DMS153 treated with DMSO at 0.1 percent for 48 hours (cell line): ENCODE measurements around the gene FADS1.

Source experiments
- DNase-seq: peaks from one replicate; lab custom pipeline; 2025; ENCODE audit not compliant: unreplicated experiment; lab: John Stamatoyannopoulos, UW

Gene FADS1

GRCh38 chr11:61778357-61778886 is 38.4 kb downstream of the FADS1 start:
- DNase-seq = no peak

DNA sequence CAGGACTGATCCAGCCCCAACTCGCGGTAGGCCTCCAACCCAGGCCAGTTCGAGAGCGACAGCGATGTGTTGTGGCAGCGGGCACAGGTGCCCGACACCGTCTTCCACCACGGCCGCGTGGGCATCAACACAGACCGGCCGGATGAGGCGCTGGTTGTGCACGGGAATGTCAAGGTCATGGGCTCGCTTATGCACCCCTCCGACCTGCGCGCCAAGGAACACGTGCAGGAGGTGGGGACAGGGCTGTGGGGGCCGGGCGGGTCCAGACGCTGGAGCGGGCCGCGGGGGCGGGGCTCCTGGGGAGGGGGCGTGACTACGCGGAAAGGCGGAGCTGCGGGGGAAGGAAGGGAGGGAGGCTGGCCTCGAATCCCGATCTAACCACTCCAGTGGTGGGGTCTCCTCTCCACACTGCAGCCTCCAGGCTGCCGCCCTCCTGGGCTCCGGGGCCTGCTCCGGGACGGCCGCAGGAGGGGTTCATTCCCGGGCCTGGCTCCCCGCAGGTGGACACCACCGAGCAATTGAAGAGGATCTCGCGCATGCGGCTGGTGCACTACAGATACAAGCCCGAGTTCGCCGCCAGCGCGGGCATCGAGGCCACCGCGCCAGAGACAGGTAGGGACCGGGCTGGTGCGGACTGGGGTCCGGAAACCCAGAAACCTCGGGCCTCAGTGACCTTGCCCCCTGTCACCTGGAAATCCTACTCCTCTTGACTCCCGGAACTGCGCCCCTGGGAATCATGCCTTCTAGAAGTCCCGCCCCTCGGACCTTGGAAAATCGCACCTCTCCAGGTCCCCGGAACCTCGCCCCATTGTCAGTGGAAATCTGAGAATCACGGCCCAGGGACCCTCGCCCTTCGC is 39.3 kb downstream of the FADS1 start:
- DNase-seq = no peak

- DNase-seq = no peak
Measured at GRCh38 chr11:61776561-61777075, 40.2 kb downstream of the FADS1 start.

GRCh38 chr11:61775606-61776554 is 40.9 kb downstream of the FADS1 start:
- DNase-seq = no peak

GRCh38 chr11:61775106-61775505 is 41.7 kb downstream of the FADS1 start:
- no peak for DNase-seq

DNA sequence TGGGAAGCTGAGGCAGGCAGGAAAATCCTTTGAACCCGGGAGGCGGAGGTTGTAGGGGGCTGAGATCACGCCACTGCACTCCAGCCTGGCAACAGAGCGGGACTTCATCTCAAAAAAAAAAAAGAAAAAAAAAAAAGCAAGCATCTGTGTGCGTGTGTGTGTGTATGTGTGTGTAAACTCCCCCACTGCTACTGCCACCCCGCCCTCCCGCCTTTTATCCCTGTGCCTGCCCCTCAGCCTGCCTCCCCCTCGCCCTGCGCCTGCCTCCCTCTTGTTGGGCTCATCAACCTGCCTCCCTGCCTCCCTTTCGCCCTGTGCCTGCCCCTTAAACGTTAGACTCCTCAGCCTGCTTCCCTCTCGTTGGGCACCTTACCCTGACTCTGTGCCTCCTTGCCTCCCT is 42.4 kb downstream of the FADS1 start:
- no peak for DNase-seq

DNA sequence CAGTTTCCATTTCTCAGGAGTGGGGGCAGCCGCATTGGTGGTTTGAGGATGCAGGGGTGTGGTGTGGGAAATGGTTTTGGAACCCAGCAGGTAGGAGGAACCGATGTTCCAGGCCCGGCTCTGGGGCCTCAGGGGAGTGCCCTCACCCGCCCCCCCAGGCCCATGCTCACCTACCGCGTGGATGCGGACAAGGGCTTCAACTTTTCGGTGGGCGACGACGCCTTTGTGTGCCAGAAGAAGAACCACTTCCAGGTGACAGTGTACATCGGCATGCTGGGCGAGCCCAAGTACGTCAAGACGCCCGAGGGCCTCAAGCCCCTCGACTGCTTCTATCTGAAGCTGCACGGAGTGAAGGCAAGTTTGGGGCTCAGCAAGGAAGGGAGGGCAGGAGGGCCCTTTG is 43.0 kb downstream of the FADS1 start:
- DNase-seq = no peak

DNA sequence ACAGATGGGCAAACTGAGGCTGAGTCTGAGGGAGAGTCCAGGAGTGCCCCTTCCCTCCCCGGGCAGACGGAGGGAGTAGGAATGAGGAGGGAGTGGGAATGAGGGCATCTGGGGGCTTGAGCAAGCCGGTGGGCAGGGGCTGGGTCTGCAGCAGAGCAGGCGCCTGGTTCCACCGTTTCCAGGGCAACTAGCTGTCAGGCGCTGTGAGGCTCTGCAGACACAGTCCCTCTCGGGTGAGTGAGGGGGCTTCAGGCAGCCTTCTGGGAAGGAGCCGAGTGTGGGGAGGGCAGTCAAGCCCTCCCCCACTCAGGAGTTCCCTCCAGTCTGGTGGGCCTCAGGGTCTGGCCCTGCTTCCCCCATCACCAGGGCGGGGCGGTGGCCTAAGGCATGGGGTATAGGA is 43.4 kb downstream of the FADS1 start:
- DNase-seq = no peak

GRCh38 chr11:61771985-61772455 is 44.8 kb downstream of the FADS1 start:
- no peak for DNase-seq

- no peak for DNase-seq
Measured at GRCh38 chr11:61771195-61771894, 45.5 kb downstream of the FADS1 start.

DNA sequence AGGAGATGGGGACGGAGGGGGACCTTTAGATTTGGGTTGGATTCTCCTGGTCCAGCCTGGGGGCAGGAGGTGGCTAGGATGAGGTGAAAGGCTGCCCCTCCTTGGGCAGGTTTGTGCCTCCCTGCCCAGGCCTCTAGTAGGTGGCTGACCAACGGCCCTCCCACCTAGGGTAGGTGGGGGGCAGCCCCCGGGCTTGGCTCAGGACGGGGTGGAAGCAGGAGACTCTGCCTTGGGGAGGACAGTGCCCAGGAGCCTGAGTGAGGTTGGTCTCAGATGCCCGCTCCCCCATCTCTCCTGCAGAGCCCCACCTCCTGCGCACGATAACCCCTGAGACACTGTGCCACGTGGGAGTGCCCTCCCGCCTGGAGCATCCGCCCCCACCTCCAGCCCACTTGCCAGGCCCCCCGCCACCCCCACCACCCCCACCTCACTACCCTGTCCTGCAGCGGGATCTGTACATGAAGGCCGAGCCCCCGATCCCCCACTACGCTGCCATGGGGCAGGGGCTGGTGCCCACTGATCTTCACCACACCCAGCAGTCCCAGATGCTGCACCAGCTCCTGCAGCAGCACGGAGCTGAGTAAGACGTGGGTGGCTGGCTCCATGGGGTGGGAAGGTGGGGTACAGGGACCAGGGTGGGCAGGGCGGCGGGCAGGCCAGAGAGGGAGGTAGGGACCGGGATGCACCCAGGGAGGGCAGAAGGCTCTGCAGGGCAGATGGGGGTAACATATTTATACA is 46.7 kb downstream of the FADS1 start:
- DNase-seq = no peak

- no peak for DNase-seq
Measured at GRCh38 chr11:61769169-61769920, 47.5 kb downstream of the FADS1 start.

DNA sequence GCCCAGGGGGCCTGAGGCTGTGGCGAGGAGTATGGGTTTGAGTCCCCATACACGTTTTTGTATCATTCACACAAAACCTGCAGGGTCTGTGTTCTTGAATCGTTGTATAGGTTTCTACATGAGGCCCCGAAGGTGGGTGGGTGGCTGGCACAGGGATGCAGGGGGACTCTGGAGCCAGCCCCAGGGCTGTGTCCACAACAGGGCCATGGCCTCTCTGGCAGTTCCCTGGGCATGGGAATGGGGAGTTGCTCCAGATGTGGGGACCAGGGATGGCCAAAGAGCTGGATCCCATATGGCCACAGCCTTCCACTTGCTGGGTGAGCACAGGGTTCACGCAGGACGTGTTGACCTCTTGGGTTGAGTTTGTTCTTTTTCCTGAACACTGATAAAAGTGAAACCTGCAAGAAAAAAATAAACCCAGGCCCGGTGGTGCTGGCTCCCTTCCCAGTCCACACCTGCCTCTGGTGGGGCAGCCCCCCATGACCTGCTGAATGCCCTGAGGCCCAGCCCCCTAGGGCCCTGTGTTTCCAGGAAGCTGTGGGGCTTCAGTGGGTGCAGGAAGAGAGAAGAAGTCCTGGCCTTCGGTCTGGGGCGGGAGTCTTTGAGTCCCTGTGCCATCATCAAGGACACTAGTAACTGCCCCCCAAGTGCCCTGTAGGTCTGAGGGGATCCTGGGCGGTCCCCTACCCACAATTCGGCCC is 48.3 kb downstream of the FADS1 start:
- DNase-seq = no peak

- DNase-seq = no peak
Measured at GRCh38 chr11:61766353-61766841, 50.4 kb downstream of the FADS1 start.

DNA sequence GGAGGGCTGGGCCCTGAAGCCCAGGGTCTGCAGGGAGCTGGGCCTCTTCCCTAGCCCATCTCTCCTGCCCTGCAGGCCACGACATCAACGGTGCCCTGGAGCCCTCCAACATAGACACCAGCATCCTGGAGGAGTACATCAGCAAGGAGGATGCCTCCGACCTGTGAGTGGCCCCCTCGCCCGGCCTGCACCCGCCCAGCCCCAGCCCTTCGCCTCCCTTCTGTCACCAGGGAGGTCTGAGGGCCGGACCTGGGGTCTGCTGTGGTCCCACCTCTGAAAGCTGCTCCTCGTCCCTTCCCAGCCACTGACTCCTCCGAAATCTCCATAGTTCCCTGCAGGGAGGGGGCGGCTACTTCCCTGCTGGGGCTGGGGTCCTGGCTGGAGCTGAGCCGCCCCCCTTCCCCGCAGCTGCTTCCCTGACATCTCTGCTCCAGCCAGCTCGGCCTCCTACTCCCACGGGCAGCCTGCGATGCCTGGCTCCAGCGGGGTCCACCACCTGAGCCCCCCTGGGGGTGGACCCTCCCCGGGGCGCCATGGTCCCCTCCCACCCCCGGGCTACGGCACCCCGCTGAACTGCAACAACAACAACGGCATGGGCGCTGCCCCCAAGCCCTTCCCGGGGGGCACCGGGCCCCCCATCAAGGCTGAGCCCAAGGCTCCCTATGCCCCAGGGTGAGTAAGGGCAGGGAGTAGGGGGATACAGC is 51.1 kb downstream of the FADS1 start:
- DNase-seq = no peak

- no peak for DNase-seq
Measured at GRCh38 chr11:61764606-61765260, 52.1 kb downstream of the FADS1 start.

DNA sequence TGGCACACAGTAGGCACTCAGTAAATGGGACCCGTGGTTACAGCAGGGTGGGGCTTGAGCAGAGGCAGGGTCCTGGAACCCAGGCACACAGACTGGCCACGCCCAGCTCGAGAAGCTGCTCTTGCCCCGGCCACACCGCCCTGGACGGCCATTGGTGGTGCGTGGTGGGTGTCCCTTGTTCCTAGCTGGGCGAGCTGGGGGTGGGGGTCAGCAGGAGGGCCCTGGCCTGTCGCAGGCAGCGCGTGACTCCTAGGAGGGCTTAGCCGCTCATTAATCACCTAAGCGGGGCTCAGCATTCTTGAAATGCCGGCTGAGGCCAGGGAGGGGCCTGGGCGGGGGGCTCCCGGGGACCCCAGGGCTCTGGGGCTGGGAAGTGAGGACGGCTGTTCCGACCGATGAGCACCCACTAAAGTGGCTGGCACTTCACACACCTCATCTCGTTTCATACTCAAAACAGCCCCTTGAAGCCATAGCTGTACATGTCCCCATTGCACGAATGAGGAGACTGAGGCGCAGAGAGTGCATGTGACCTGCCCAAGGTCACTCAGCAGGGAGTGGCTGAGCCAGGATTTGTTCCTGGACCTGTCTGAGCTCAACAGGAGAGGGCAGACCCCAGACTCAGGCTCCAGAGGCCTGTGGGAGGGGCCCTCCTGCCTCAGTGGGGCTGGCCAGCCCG is 52.7 kb downstream of the FADS1 start:
- DNase-seq = no peak
